Fibroblast of lung (primary cell): Measurements from ENCODE around the gene ENC1.

Experiments used
- CTCF ChIP-seq, 2 donors: IDR thresholded peaks in 1 of 2; conservative IDR thresholded peaks in 1 of 2; 1 replicate in 1 of 2; 2 replicates in 1 of 2; pipeline ENCODE4 v1.5.1; 2011 to 2012; ENCODE audit warnings: low read length in 2 of 2, control low read depth in 1 of 2, inconsistent platforms in 1 of 2, low read depth in 1 of 2, mild to moderate bottlenecking in 1 of 2
- EZH2 ChIP-seq: IDR thresholded peaks from 2 replicates; pipeline ENCODE4 v1.5.1; 2012; ENCODE audit warnings: low read length, control low read depth, mild to moderate bottlenecking; ENCODE audit errors: missing control alignments

DNA sequence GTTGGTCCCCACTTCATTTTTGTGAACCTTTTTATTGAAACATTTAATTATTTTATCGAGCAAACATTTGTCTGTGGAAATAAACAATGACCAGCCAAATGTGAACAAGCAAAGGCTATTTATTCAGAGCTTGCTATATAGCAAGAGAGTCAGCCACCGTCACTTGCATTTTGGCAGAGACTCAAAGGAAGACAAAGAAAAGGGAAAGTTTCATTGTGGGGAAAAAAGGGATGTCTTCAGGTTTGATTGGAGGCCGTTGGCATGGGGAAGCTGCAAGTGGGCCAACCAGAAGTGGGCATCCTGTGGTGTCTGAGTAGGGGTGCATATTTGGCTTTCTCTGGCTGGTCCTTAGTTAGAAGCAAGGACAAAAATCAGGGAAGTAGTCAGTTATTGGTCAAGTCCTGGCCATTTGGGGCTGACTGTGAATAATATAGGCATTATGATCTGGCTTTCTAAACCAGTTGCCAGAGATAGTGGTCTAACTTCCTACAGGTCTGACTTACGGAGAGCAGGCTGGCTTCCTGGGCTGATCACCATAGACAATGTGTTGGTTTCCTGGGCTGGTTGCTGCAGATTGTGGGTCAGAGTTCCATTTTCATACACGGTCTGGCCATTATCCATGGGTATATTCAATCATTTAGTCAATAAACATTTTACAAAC, 16.6 kb downstream of the ENC1 start:
- TF ChIP-seq CTCF (conservative IDR thresholded peaks at IDR 0.05 in 1 of 2, IDR thresholded peaks at IDR 0.05 in 1 of 2; ENCODE audit: low read depth in 1 of 2, low read length in 2 of 2) (no peak), EZH2 (no peak)
